ENCODE results near the gene VAV2.

Gene VAV2

DNA sequence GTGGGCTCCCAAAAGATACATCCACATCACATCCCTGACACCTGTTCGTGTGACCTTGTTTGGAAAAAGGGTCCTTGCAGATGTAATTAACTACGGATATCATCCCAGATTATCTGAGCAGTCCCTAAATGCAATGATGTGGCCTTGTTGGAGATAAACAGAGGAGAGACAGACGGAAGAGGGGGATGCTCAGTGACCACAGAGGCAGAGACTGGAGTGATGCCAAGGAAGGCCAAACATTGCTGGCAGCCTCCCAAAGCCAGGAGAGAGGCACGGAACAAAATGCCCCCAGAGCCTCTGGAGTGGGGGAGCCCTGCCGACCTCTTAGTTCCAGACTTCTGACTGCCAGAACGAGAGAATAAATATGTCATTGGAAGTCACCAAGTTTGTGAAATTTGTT lies 15.0 kb upstream of the VAV2 start:
- H4K8ac ChIP-seq (ENCODE audit: low read depth, low read length) = no peak overlapping the region
- H2AK5ac ChIP-seq (ENCODE audit: low read length) = no peak overlapping the region
- no peak overlapping the region for H3K18ac ChIP-seq (ENCODE audit: low read length)
- H2AFZ ChIP-seq (ENCODE audit: insufficient read depth, low read length, poor library complexity) = no peak overlapping the region
- H3K79me1 ChIP-seq (ENCODE audit: low read length) = no peaks in the 10 kb centered on the region
- H3K4me2 ChIP-seq (ENCODE audit: low read length) = no peak overlapping the region
- H3K23ac ChIP-seq (ENCODE audit: low read length) = no peak overlapping the region
- H3K4me1 ChIP-seq (ENCODE audit: control insufficient read depth in 1 of 2, insufficient read depth in 2 of 2, low read length in 2 of 2) = no peaks in the 10 kb centered on the region
- no peak overlapping the region for H3K4me3 ChIP-seq (ENCODE audit: low read depth, low read length)
- no peaks in the 10 kb centered on the region for H3K36me3 ChIP-seq (ENCODE audit: control insufficient read depth in 1 of 2, insufficient read depth in 2 of 2, low read length in 2 of 2)
- no peaks in the 10 kb centered on the region for H3K27me3 ChIP-seq (ENCODE audit: insufficient read depth, low read length)
- no peak for DNase-seq
- H4K12ac ChIP-seq (ENCODE audit: low read depth, low read length) = no peak overlapping the region
- no peak overlapping the region for H4K91ac ChIP-seq (ENCODE audit: low read depth, low read length)
- no peak overlapping the region for H3K27ac ChIP-seq (ENCODE audit: low read depth, low read length)
- WGBS (ENCODE audit: extremely low coverage, insufficient coverage, insufficient read length) = no CpG with 5 or more reads among the region's 6 CpGs
- no peak overlapping the region for H3K9ac ChIP-seq (ENCODE audit: low read length)
- H3K79me2 ChIP-seq (ENCODE audit: control insufficient read depth, insufficient read depth, low read length, poor library complexity) = no peaks in the 10 kb centered on the region
- no peak overlapping the region for H3K14ac ChIP-seq (ENCODE audit: low read length)
- no peak overlapping the region for H2BK12ac ChIP-seq (ENCODE audit: low read length)
- no peak overlapping the region for H3K4ac ChIP-seq (ENCODE audit: low read depth, low read length)
- no peak overlapping the region for H2BK5ac ChIP-seq (ENCODE audit: low read depth, low read length, poor library complexity)
- H3K9me3 ChIP-seq (ENCODE audit: insufficient read depth, low read depth, low read length) = peaks cover 14% of the 10 kb centered on the region
- H2BK120ac ChIP-seq (ENCODE audit: insufficient read depth, low read length, poor library complexity) = no peak overlapping the region

DNA sequence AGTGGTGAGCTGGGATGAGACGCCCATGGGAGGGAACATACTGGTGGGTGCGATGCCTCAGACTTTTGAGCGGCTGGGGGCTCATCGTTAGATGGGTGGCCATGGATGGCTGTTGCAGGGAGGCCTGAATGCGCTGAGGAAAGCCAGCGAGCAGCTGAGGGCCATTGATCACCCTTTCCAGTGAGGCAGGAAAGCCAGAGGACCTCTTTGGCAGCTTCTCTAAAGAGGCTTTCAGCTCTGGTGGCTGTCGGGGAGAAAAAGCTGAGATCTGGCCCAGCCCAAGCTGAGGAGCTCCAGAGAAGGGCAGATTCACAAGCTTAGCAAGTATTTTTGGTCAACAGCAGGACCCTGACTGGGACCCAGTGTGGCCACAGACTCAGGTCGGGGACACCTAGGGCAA lies 13.3 kb upstream of the VAV2 start:
- Histone ChIP-seq H2AFZ (ENCODE audit: insufficient read depth, low read length, poor library complexity) (no peak overlapping the region), H3K4me2 (ENCODE audit: low read length) (no peak overlapping the region), H4K12ac (ENCODE audit: low read depth, low read length) (no peak overlapping the region), H3K9me3 (ENCODE audit: insufficient read depth, low read depth, low read length) (peaks cover 3% of the 10 kb centered on the region), H3K4ac (ENCODE audit: low read depth, low read length) (no peak overlapping the region), H3K79me1 (ENCODE audit: low read length) (no peaks in the 10 kb centered on the region), H2BK120ac (ENCODE audit: insufficient read depth, low read length, poor library complexity) (no peak overlapping the region), H3K27me3 (ENCODE audit: insufficient read depth, low read length) (no peaks in the 10 kb centered on the region), H3K79me2 (ENCODE audit: control insufficient read depth, insufficient read depth, low read length, poor library complexity) (no peaks in the 10 kb centered on the region), H3K4me3 (ENCODE audit: low read depth, low read length) (no peak overlapping the region), H2BK12ac (ENCODE audit: low read length) (no peak overlapping the region), H3K4me1 (ENCODE audit: control insufficient read depth in 1 of 2, insufficient read depth in 2 of 2, low read length in 2 of 2) (no peaks in the 10 kb centered on the region), H4K91ac (ENCODE audit: low read depth, low read length) (no peak overlapping the region), H2AK5ac (ENCODE audit: low read length) (no peak overlapping the region), H2BK5ac (ENCODE audit: low read depth, low read length, poor library complexity) (no peak overlapping the region), H3K14ac (ENCODE audit: low read length) (no peak overlapping the region), H3K27ac (ENCODE audit: low read depth, low read length) (no peak overlapping the region), H3K18ac (ENCODE audit: low read length) (no peak overlapping the region), H3K23ac (ENCODE audit: low read length) (no peak overlapping the region), H3K36me3 (ENCODE audit: control insufficient read depth in 1 of 2, insufficient read depth in 2 of 2, low read length in 2 of 2) (no peaks in the 10 kb centered on the region), H4K8ac (ENCODE audit: low read depth, low read length) (no peak overlapping the region), H3K9ac (ENCODE audit: low read length) (no peak overlapping the region)
- no CpG with 5 or more reads among the region's 8 CpGs for WGBS (ENCODE audit: extremely low coverage, insufficient coverage, insufficient read length)
- DNase-seq = no peak

DNA sequence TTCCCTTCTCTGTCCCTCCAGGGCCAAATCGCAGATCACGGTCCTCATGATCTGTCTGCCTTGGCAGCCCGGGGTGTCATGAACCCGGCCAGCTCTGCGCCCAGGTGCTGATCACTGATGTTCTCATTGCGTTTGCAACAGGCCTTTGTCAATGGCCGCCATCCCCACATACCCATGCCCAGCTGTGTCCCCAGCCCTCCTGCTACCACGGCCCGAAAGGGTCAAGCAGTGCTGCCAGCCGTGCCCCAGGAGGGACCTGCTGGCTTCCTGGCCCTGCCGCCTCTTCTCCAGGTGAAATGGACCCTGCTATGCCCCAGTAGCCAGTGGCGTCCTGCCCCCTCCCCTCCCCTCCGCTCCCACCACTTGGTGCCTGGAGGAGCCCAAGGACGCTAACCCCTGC lies 12.8 kb upstream of the VAV2 start:
- WGBS (ENCODE audit: extremely low coverage, insufficient coverage, insufficient read length) = no CpG with 5 or more reads among the region's 14 CpGs
- no peak overlapping the region for H2AK5ac ChIP-seq (ENCODE audit: low read length)
- no peak overlapping the region for H2BK12ac ChIP-seq (ENCODE audit: low read length)
- H2BK120ac ChIP-seq (ENCODE audit: insufficient read depth, low read length, poor library complexity) = no peak overlapping the region
- peaks cover 3% of the 10 kb centered on the region for H3K9me3 ChIP-seq (ENCODE audit: insufficient read depth, low read depth, low read length)
- no peak overlapping the region for H3K9ac ChIP-seq (ENCODE audit: low read length)
- no peaks in the 10 kb centered on the region for H3K79me1 ChIP-seq (ENCODE audit: low read length)
- DNase-seq = no peak
- no peak overlapping the region for H3K14ac ChIP-seq (ENCODE audit: low read length)
- no peak overlapping the region for H3K4ac ChIP-seq (ENCODE audit: low read depth, low read length)
- H4K91ac ChIP-seq (ENCODE audit: low read depth, low read length) = no peak overlapping the region
- H3K18ac ChIP-seq (ENCODE audit: low read length) = no peak overlapping the region
- no peaks in the 10 kb centered on the region for H3K27me3 ChIP-seq (ENCODE audit: insufficient read depth, low read length)
- no peak overlapping the region for H2BK5ac ChIP-seq (ENCODE audit: low read depth, low read length, poor library complexity)
- H4K12ac ChIP-seq (ENCODE audit: low read depth, low read length) = no peak overlapping the region
- H3K36me3 ChIP-seq (ENCODE audit: control insufficient read depth in 1 of 2, insufficient read depth in 2 of 2, low read length in 2 of 2) = no peaks in the 10 kb centered on the region
- H3K4me3 ChIP-seq (ENCODE audit: low read depth, low read length) = no peak overlapping the region
- H3K79me2 ChIP-seq (ENCODE audit: control insufficient read depth, insufficient read depth, low read length, poor library complexity) = no peaks in the 10 kb centered on the region
- H3K4me2 ChIP-seq (ENCODE audit: low read length) = no peak overlapping the region
- H2AFZ ChIP-seq (ENCODE audit: insufficient read depth, low read length, poor library complexity) = no peak overlapping the region
- no peak overlapping the region for H4K8ac ChIP-seq (ENCODE audit: low read depth, low read length)
- H3K23ac ChIP-seq (ENCODE audit: low read length) = no peak overlapping the region
- H3K27ac ChIP-seq (ENCODE audit: low read depth, low read length) = no peak overlapping the region
- no peaks in the 10 kb centered on the region for H3K4me1 ChIP-seq (ENCODE audit: control insufficient read depth in 1 of 2, insufficient read depth in 2 of 2, low read length in 2 of 2)

DNA sequence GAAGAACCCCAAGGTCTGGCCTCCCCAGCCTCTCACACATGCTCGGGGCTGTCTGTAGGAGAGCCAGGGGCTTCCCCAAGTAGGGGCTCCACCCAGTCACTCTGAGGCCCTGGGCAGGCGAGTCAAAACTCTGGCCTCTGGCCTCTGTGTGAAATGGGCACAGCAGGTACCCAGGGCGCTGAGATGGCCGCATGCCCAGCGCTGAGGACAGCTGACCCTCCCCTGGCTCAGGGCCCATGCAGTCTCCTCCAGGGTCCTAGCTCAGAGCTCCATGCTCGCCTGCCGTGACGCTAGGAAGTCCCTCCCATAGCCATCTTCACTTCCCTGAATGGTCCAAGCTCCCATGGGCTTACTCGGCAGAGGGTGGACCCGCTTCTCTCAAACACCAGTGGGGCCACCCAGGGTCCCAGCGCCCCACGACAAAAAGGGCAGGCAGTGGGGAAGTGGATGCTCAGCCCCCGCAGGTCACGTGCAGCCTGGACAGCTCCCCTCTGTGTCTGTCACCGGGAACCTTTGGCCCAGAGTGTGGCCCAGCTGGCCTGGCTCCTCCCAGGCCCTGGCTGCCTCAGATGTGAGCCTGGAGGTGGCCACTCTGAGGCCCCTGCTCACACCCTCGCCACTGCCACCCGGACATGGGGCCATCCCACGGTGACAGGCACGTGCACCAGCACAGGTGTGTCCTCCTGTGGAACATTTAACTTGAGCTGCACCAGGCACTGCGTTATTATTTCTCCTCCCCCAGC lies 12.2 kb upstream of the VAV2 start:
- DNase-seq = no peak
- H4K12ac ChIP-seq (ENCODE audit: low read depth, low read length) = no peak overlapping the region
- no peak overlapping the region for H3K18ac ChIP-seq (ENCODE audit: low read length)
- no peak overlapping the region for H3K9ac ChIP-seq (ENCODE audit: low read length)
- H3K4ac ChIP-seq (ENCODE audit: low read depth, low read length) = no peak overlapping the region
- H3K36me3 ChIP-seq (ENCODE audit: control insufficient read depth in 1 of 2, insufficient read depth in 2 of 2, low read length in 2 of 2) = no peaks in the 10 kb centered on the region
- no CpG with 5 or more reads among the region's 20 CpGs for WGBS (ENCODE audit: extremely low coverage, insufficient coverage, insufficient read length)
- no peak overlapping the region for H2BK12ac ChIP-seq (ENCODE audit: low read length)
- H3K23ac ChIP-seq (ENCODE audit: low read length) = no peak overlapping the region
- H3K4me3 ChIP-seq (ENCODE audit: low read depth, low read length) = no peak overlapping the region
- H3K27ac ChIP-seq (ENCODE audit: low read depth, low read length) = no peak overlapping the region
- H3K27me3 ChIP-seq (ENCODE audit: insufficient read depth, low read length) = no peaks in the 10 kb centered on the region
- no peak overlapping the region for H4K91ac ChIP-seq (ENCODE audit: low read depth, low read length)
- no peaks in the 10 kb centered on the region for H3K4me1 ChIP-seq (ENCODE audit: control insufficient read depth in 1 of 2, insufficient read depth in 2 of 2, low read length in 2 of 2)
- H3K79me2 ChIP-seq (ENCODE audit: control insufficient read depth, insufficient read depth, low read length, poor library complexity) = no peaks in the 10 kb centered on the region
- H2BK5ac ChIP-seq (ENCODE audit: low read depth, low read length, poor library complexity) = no peak overlapping the region
- no peaks in the 10 kb centered on the region for H3K79me1 ChIP-seq (ENCODE audit: low read length)
- H4K8ac ChIP-seq (ENCODE audit: low read depth, low read length) = no peak overlapping the region
- no peak overlapping the region for H2BK120ac ChIP-seq (ENCODE audit: insufficient read depth, low read length, poor library complexity)
- H2AFZ ChIP-seq (ENCODE audit: insufficient read depth, low read length, poor library complexity) = no peak overlapping the region
- no peak overlapping the region for H3K4me2 ChIP-seq (ENCODE audit: low read length)
- H3K9me3 ChIP-seq (ENCODE audit: insufficient read depth, low read depth, low read length) = peaks cover 3% of the 10 kb centered on the region
- no peak overlapping the region for H2AK5ac ChIP-seq (ENCODE audit: low read length)
- H3K14ac ChIP-seq (ENCODE audit: low read length) = no peak overlapping the region
